ENCODE data around the gene CACNG7. TPM values are rescaled to one million over a fixed set of nuclear protein-coding genes. Genes with fewer than 3 reads are reported as not detected.

CACNG7 gene
- total and polyA plus RNA-seq, 10 of the 15 experiments (the other 5 are each of a cell fraction or from before 2014, with no cell fraction given), result not detected

- TF ChIP-seq SMARCA5 (IDR thresholded peaks at IDR 0.05), result no peak
- H3K27ac ChIP-seq (ENCODE audit: control insufficient read depth, insufficient read depth), result no peak overlapping the region
- WGBS (ENCODE audit: insufficient coverage, insufficient replicate concordance, low lambda C conversion rate, missing lambda C conversion rate), result 81% methylated on average over 43 of the region's 51 CpGs
- no peaks in the 10 kb centered on the region for H3K79me2 ChIP-seq (ENCODE audit: control insufficient read depth, insufficient read depth, low read length)
- in situ Hi-C loops (cut with MboI) (no loop called here), intact Hi-C loops (cut with micrococcal nuclease; ENCODE audit: unreplicated experiment) (no loop called here)
- no peaks in the 10 kb centered on the region for H4K20me1 ChIP-seq (ENCODE audit: control insufficient read depth, insufficient read depth)
- ChIA-PET SMC1A (ENCODE audit: uncharacterized antibody, unreplicated experiment) (interaction anchor here (0.6 kb wide), 1 partner anchor 129 kb away, joined by 5 read pairs; no protein-coding TSS in a partner anchor), POLR2A (no interaction called here), CTCF (no interaction called here), RAD21 (ENCODE audit: unreplicated experiment) (no interaction called here)
- no TSS peak for BruUV-seq (replicated peaks)
- no peaks in the 10 kb centered on the region for H3K4me1 ChIP-seq (ENCODE audit: control insufficient read depth, insufficient read depth, low read length)
- no peak overlapping the region for H3K9ac ChIP-seq (ENCODE audit: control insufficient read depth, insufficient read depth, low read length)
- no peak for ATAC-seq
- FAIRE-seq, result no peak
- H3K4me3 ChIP-seq, result no peak overlapping the region
- DNase-seq (ENCODE audit: low read depth, low spot score), result no peak
- H3K27me3 ChIP-seq (replicated peaks in 1 of 2; ENCODE audit: control insufficient read depth in 2 of 2, insufficient read depth in 2 of 2, low read length in 1 of 2), result no peaks in the 10 kb centered on the region
- no peaks in the 10 kb centered on the region; the same call in 2 of the 3 replicates for H3K9me3 ChIP-seq (replicated peaks; ENCODE audit: control insufficient read depth, insufficient read depth, low read length)
- no peaks in the 10 kb centered on the region for H3K36me3 ChIP-seq (ENCODE audit: control insufficient read depth in 2 of 2, insufficient read depth in 2 of 2, low read length in 1 of 2)
- H2AFZ ChIP-seq (ENCODE audit: control insufficient read depth, low read depth, low read length), result no peak overlapping the region
- H3K4me2 ChIP-seq (ENCODE audit: control insufficient read depth, insufficient read depth), result no peak overlapping the region
Measured at GRCh38 chr19:53873773-53874605, 35.1 kb upstream of the CACNG7 start.

GRCh38 chr19:53874606-53874990 lies 34.5 kb upstream of the CACNG7 start:
- no peaks in the 10 kb centered on the region for H3K79me2 ChIP-seq (ENCODE audit: control insufficient read depth, insufficient read depth, low read length)
- ATAC-seq (no peak), DNase-seq (ENCODE audit: low read depth, low spot score) (no peak), FAIRE-seq (no peak)
- POLR2A ChIA-PET, result no interaction called here
- SMC1A ChIA-PET (ENCODE audit: uncharacterized antibody, unreplicated experiment), result no interaction called here
- no peak overlapping the region for H3K9ac ChIP-seq (ENCODE audit: control insufficient read depth, insufficient read depth, low read length)
- H3K4me3 ChIP-seq, result no peak overlapping the region
- no TSS peak for BruUV-seq (replicated peaks)
- H3K4me2 ChIP-seq (ENCODE audit: control insufficient read depth, insufficient read depth), result no peak overlapping the region
- no peaks in the 10 kb centered on the region for H3K36me3 ChIP-seq (ENCODE audit: control insufficient read depth in 2 of 2, insufficient read depth in 2 of 2, low read length in 1 of 2)
- no peaks in the 10 kb centered on the region for H3K27me3 ChIP-seq (replicated peaks in 1 of 2; ENCODE audit: control insufficient read depth in 2 of 2, insufficient read depth in 2 of 2, low read length in 1 of 2)
- H3K9me3 ChIP-seq (replicated peaks; ENCODE audit: control insufficient read depth, insufficient read depth, low read length), result no peaks in the 10 kb centered on the region; the same call in 2 of the 3 replicates
- RAD21 ChIA-PET (ENCODE audit: unreplicated experiment), result no interaction called here
- CTCF ChIA-PET, result no interaction called here
- 72% methylated on average over 4 of the region's 6 CpGs for WGBS (ENCODE audit: insufficient coverage, insufficient replicate concordance, low lambda C conversion rate, missing lambda C conversion rate)
- H3K4me1 ChIP-seq (ENCODE audit: control insufficient read depth, insufficient read depth, low read length), result no peaks in the 10 kb centered on the region
- no peak overlapping the region for H2AFZ ChIP-seq (ENCODE audit: control insufficient read depth, low read depth, low read length)
- intact Hi-C loops (cut with micrococcal nuclease; ENCODE audit: unreplicated experiment) (no loop called here), in situ Hi-C loops (cut with MboI) (no loop called here)
- H3K27ac ChIP-seq (ENCODE audit: control insufficient read depth, insufficient read depth), result no peak overlapping the region
- no peaks in the 10 kb centered on the region for H4K20me1 ChIP-seq (ENCODE audit: control insufficient read depth, insufficient read depth)
- TF ChIP-seq E4F1 (IDR thresholded peaks at IDR 0.05; ENCODE audit: borderline replicate concordance, partially characterized antibody) (no peak), KLF5 (IDR thresholded peaks at IDR 0.05; ENCODE audit: partially characterized antibody) (no peak), FOXM1 (IDR thresholded peaks at IDR 0.05; ENCODE audit: low read depth, low read length) (no peak), MTA3 (IDR thresholded peaks at IDR 0.05; ENCODE audit: borderline replicate concordance, low read length) (no peak), IKZF1 (conservative IDR thresholded peaks at IDR 0.05) (no peak), SP1 (IDR thresholded peaks at IDR 0.05; ENCODE audit: low read depth, low read length) (no peak), PBX3 (IDR thresholded peaks at IDR 0.05; ENCODE audit: insufficient replicate concordance, low read depth, low read length) (no peak), ZBTB11 (CRISPR knock-in tag; IDR thresholded peaks at IDR 0.05) (no peak), TBL1XR1 (IDR thresholded peaks at IDR 0.05; ENCODE audit: low read depth, low read length) (no peak)

Measured in GM12878 (cell line).